Hepatocyte (in vitro differentiated cells): ENCODE data around the gene PCDHB12. TPM values are rescaled to one million over a fixed set of nuclear protein-coding genes. Genes with fewer than 3 reads are reported as not detected.

Experiments used
- DNase-seq: peaks from one replicate; pipeline ENCODE4 v3.0.0-alpha.2; 2016; ENCODE audit warnings: low spot score
- H2AFZ ChIP-seq: fragments of 200-600 bp; sonication (generic); 2 replicates; pipeline ENCODE4 v1.6.0; 2016; ENCODE audit warnings: antibody characterized with exemption, mild to moderate bottlenecking
- H3K27ac ChIP-seq: fragments of 200-600 bp; sonication (generic); 2 replicates; pipeline ENCODE4 v1.5.1; 2016; ENCODE audit warnings: mild to moderate bottlenecking
- H3K27me3 ChIP-seq: fragments of 200-600 bp; sonication (generic); 2 replicates; pipeline ENCODE4 v1.6.1; 2016
- H3K36me3 ChIP-seq: fragments of 200-600 bp; sonication (generic); replicated peaks from 2 replicates; pipeline ENCODE4 v1.5.1; 2016; ENCODE audit warnings: low read depth; ENCODE audit not compliant: insufficient read depth
- H3K4me1 ChIP-seq: fragments of 200-600 bp; sonication (generic); 2 replicates; pipeline ENCODE4 v1.5.1; 2016; ENCODE audit warnings: mild to moderate bottlenecking, moderate library complexity; ENCODE audit not compliant: insufficient read depth
- H3K4me2 ChIP-seq: fragments of 200-600 bp; sonication (generic); 2 replicates; pipeline ENCODE4 v1.6.0; 2016
- H3K4me3 ChIP-seq: fragments of 200-600 bp; sonication (generic); 2 replicates; pipeline ENCODE4 v1.5.1; 2016; ENCODE audit warnings: mild to moderate bottlenecking
- H3K79me2 ChIP-seq: fragments of 200-600 bp; sonication (generic); 2 replicates; pipeline ENCODE4 v1.6.0; 2017; ENCODE audit warnings: mild to moderate bottlenecking
- H3K9me2 ChIP-seq: fragments of 200-600 bp; sonication (generic); replicated peaks from 2 replicates; pipeline ENCODE4 v1.6.0; 2017; ENCODE audit warnings: mild to moderate bottlenecking; ENCODE audit not compliant: insufficient read depth
- H3K9me3 ChIP-seq: fragments of 200-600 bp; sonication (generic); 2 replicates; pipeline ENCODE4 v1.5.1; 2016; ENCODE audit warnings: low read depth, mild to moderate bottlenecking
- H4K20me1 ChIP-seq: fragments of 200-600 bp; sonication (generic); 2 replicates; pipeline ENCODE4 v1.6.0; 2016; ENCODE audit warnings: mild to moderate bottlenecking; ENCODE audit not compliant: insufficient read depth, poor library complexity, severe bottlenecking
- EZH2 ChIP-seq: fragments of 200-600 bp; sonication (generic); IDR thresholded peaks from 2 replicates; pipeline ENCODE4 v1.6.1; 2016; ENCODE audit warnings: antibody characterized with exemption, mild to moderate bottlenecking, borderline replicate concordance
- EZH2phosphoT487 ChIP-seq: fragments of 200-600 bp; sonication (generic); IDR thresholded peaks from one replicate; pipeline ENCODE4 v1.6.1; 2018; ENCODE audit warnings: antibody characterized with exemption, mild to moderate bottlenecking, low read depth, moderate library complexity; ENCODE audit not compliant: unreplicated experiment, severe bottlenecking
- WGBS: methylation state at CpG from one replicate; pipeline ENCODE4 v1.1.6; 2016; ENCODE audit warnings: low lambda C conversion rate; ENCODE audit errors: missing lambda C conversion rate; 5-methylcytosine and 5-hydroxymethylcytosine counted together
- polyA plus RNA-seq: library from polyadenylated mRNA; unstranded; fragments of >200 nt; fragmentation: Nextera tagmentation; extraction: Ambion mirVana; gene quantifications from 2 replicates; pipeline ENCODE4 v1.2.1, GENCODE V29; 2016
- total RNA-seq: library from RNA; depleted of rRNA; stranded (reverse); fragments of >200 nt; gene quantifications from 2 replicates; pipeline ENCODE4 v1.2.3, GENCODE V29; 2014
- TF ChIP-seq, protein P1 (sequence below): fragments of 200-600 bp; sonication (generic); IDR thresholded peaks from 2 replicates; pipeline ENCODE4 v1.5.1; 2016; ENCODE audit warnings: antibody characterized with exemption, mild to moderate bottlenecking; ENCODE audit not compliant: poor library complexity

The PCDHB12 gene
- total and polyA plus RNA-seq, 2 experiments from 2014 or later: 0.86 to 1.1 TPM

DNA sequence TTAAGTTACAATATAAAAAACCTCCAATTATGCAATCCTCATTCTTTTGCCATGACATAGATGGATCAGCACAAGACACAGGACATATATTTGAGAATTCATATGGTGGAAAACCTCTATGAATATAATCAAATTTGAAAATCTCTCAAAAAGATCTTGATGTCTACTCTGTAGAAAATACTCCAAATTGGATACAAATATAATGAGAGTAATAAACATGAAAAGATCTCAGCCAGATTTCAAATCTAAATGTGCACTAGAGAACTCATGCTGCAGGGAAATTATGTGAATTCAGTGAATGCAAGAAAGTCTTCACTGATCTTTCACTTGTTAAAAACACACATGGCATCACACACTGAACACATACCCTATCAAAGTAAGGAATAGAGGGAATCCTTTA lies 50.4 kb downstream of the PCDHB12 start:
- no peak for DNase-seq
- H3K27me3 ChIP-seq: no peaks in the 10 kb centered on the region
- H3K4me1 ChIP-seq: no peaks in the 10 kb centered on the region
- H3K36me3 ChIP-seq: no peaks in the 10 kb centered on the region
- H3K9me3 ChIP-seq: peaks cover 65% of the 10 kb centered on the region
- H2AFZ ChIP-seq: no peak overlapping the region
- H3K9me2 ChIP-seq: no peaks in the 10 kb centered on the region
- TF ChIP-seq, protein P1, sequence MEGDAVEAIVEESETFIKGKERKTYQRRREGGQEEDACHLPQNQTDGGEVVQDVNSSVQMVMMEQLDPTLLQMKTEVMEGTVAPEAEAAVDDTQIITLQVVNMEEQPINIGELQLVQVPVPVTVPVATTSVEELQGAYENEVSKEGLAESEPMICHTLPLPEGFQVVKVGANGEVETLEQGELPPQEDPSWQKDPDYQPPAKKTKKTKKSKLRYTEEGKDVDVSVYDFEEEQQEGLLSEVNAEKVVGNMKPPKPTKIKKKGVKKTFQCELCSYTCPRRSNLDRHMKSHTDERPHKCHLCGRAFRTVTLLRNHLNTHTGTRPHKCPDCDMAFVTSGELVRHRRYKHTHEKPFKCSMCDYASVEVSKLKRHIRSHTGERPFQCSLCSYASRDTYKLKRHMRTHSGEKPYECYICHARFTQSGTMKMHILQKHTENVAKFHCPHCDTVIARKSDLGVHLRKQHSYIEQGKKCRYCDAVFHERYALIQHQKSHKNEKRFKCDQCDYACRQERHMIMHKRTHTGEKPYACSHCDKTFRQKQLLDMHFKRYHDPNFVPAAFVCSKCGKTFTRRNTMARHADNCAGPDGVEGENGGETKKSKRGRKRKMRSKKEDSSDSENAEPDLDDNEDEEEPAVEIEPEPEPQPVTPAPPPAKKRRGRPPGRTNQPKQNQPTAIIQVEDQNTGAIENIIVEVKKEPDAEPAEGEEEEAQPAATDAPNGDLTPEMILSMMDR: no peak
- TF ChIP-seq EZH2: no peak
- no peak for TF ChIP-seq EZH2phosphoT487
- H3K4me3 ChIP-seq: no peak overlapping the region
- H3K79me2 ChIP-seq: no peaks in the 10 kb centered on the region
- no peaks in the 10 kb centered on the region for H4K20me1 ChIP-seq
- no peak overlapping the region for H3K27ac ChIP-seq
- H3K4me2 ChIP-seq: no peak overlapping the region

DNA sequence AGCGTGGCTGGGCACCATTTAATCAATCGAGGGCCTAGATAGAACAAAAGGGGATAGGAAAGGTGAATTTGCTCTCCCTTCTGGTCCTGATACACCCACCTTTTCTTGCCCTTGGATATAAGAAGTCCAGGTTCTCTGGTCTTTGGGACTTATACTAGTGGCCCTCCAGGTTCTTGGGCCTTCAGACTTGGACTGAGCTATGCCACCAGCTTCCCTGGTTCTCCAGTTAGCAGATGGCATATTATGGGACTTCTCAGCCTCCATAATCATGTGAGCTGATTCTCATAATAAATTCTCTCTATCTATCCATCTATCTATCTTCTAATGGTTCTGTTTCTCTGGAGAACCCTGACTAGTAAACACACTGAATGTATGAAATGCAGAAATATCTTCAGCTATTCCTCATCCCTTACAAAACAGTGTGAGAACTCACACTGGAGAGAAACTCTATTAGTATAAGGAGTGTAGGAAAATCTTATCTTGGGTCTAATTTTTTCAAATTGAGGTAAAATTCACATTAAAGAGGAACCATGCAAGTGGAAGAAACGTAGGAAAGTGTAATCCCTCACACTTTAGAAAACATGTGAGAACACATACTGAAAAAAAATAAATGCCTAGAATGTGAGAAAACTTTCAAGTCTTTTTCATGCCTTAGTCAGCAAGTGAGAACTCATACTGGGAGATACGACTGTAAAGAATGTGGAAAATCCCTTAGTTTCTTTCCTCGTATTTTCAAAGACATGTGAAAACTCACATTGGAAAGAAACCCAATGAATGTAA lies 52.1 kb downstream of the PCDHB12 start:
- Histone ChIP-seq H3K9me2 (no peaks in the 10 kb centered on the region), H4K20me1 (no peaks in the 10 kb centered on the region), H3K27me3 (no peaks in the 10 kb centered on the region), H2AFZ (no peak overlapping the region), H3K4me2 (no peak overlapping the region), H3K9me3 (peaks cover 69% of the 10 kb centered on the region), H3K36me3 (no peaks in the 10 kb centered on the region), H3K4me1 (no peaks in the 10 kb centered on the region), H3K4me3 (no peak overlapping the region), H3K27ac (no peak overlapping the region), H3K79me2 (no peaks in the 10 kb centered on the region)
- no peak for TF ChIP-seq EZH2
- TF ChIP-seq EZH2phosphoT487: no peak
- TF ChIP-seq, protein P1: no peak
- 72% methylated on average over 5 of the region's 5 CpGs for WGBS
- DNase-seq: no peak

- H3K27me3 ChIP-seq: no peaks in the 10 kb centered on the region
- H3K36me3 ChIP-seq: no peaks in the 10 kb centered on the region
- H3K79me2 ChIP-seq: no peaks in the 10 kb centered on the region
- TF ChIP-seq EZH2phosphoT487: no peak
- TF ChIP-seq, protein P1: no peak
- TF ChIP-seq EZH2: no peak
- H2AFZ ChIP-seq: no peak overlapping the region
- no peaks in the 10 kb centered on the region for H4K20me1 ChIP-seq
- H3K4me3 ChIP-seq: no peak overlapping the region
- no peak overlapping the region for H3K27ac ChIP-seq
- H3K4me2 ChIP-seq: no peak overlapping the region
- H3K9me2 ChIP-seq: no peaks in the 10 kb centered on the region
- peaks cover 72% of the 10 kb centered on the region for H3K9me3 ChIP-seq
- H3K4me1 ChIP-seq: no peaks in the 10 kb centered on the region
- DNase-seq: no peak
- WGBS: 94% methylated on average over 1 of the region's 1 CpG
Observed at GRCh38 chr5:141261238-141261546, 52.7 kb downstream of the PCDHB12 start.

Other genes with a start within 250 kb of the PCDHB12 start
Only the 30 nearest of the 37 such genes appear.
- gene PCDHB1, start 157.3 kb upstream of the PCDHB12 start, total RNA-seq: 0.16 and 0.17 TPM in 2 replicates
- gene PCDHB1, start 157.3 kb upstream of the PCDHB12 start, polyA plus RNA-seq: not detected in 2 replicates
- 23.0 and 27.7 TPM in 2 replicates for gene PCDHB2, start 114.1 kb upstream of the PCDHB12 start, total RNA-seq
- 27.3 and 29.4 TPM in 2 replicates for gene PCDHB2, start 114.1 kb upstream of the PCDHB12 start, polyA plus RNA-seq
- 3.8 and 4.1 TPM in 2 replicates for gene PCDHB3, start 108.2 kb upstream of the PCDHB12 start, total RNA-seq
- gene PCDHB3, start 108.2 kb upstream of the PCDHB12 start, polyA plus RNA-seq: 0.76 and 1.5 TPM in 2 replicates
- 1.9 and 2.5 TPM in 2 replicates for gene PCDHB4, start 86.9 kb upstream of the PCDHB12 start, total RNA-seq
- 0.29 and 0.94 TPM in 2 replicates for gene PCDHB4, start 86.9 kb upstream of the PCDHB12 start, polyA plus RNA-seq
- 7.0 TPM in 2 replicates for gene PCDHB5, start 73.5 kb upstream of the PCDHB12 start, total RNA-seq
- 6.2 and 6.4 TPM in 2 replicates for gene PCDHB5, start 73.5 kb upstream of the PCDHB12 start, polyA plus RNA-seq
- 0.56 and 1.1 TPM in 2 replicates for gene PCDHB6, start 58.7 kb upstream of the PCDHB12 start, total RNA-seq
- not detected in 2 replicates for gene PCDHB6, start 58.7 kb upstream of the PCDHB12 start, polyA plus RNA-seq
- gene PCDHB7, start 36.1 kb upstream of the PCDHB12 start, total RNA-seq: 0.48 and 0.53 TPM in 2 replicates
- 0.51 and 0.56 TPM in 2 replicates for gene PCDHB7, start 36.1 kb upstream of the PCDHB12 start, polyA plus RNA-seq
- 0.24 and 0.63 TPM in 2 replicates for gene PCDHB8, start 30.9 kb upstream of the PCDHB12 start, total RNA-seq
- gene PCDHB8, start 30.9 kb upstream of the PCDHB12 start, polyA plus RNA-seq: 0.17 and 0.75 TPM in 2 replicates
- 2.2 and 3.4 TPM in 2 replicates for gene PCDHB16, start 26.3 kb upstream of the PCDHB12 start, total RNA-seq
- gene PCDHB16, start 26.3 kb upstream of the PCDHB12 start, polyA plus RNA-seq: 3.3 and 4.0 TPM in 2 replicates
- 1.2 and 2.3 TPM in 2 replicates for gene PCDHB9, start 21.6 kb upstream of the PCDHB12 start, total RNA-seq
- 0.33 and 1.0 TPM in 2 replicates for gene PCDHB9, start 21.6 kb upstream of the PCDHB12 start, polyA plus RNA-seq
- gene PCDHB10, start 16.4 kb upstream of the PCDHB12 start, total RNA-seq: 2.4 and 3.1 TPM in 2 replicates
- 2.7 and 2.8 TPM in 2 replicates for gene PCDHB10, start 16.4 kb upstream of the PCDHB12 start, polyA plus RNA-seq
- gene PCDHB11, start 9.1 kb upstream of the PCDHB12 start, total RNA-seq: 0.92 and 2.1 TPM in 2 replicates
- 1.2 and 1.8 TPM in 2 replicates for gene PCDHB11, start 9.1 kb upstream of the PCDHB12 start, polyA plus RNA-seq
- gene PCDHB13, start 5.2 kb downstream of the PCDHB12 start, total RNA-seq: 1.9 and 2.0 TPM in 2 replicates
- 0.50 and 1.1 TPM in 2 replicates for gene PCDHB13, start 5.2 kb downstream of the PCDHB12 start, polyA plus RNA-seq
- 3.9 and 4.3 TPM in 2 replicates for gene PCDHB14, start 14.6 kb downstream of the PCDHB12 start, total RNA-seq
- 2.2 and 3.0 TPM in 2 replicates for gene PCDHB14, start 14.6 kb downstream of the PCDHB12 start, polyA plus RNA-seq
- gene PCDHB15, start 36.7 kb downstream of the PCDHB12 start, total RNA-seq: 1.8 and 3.3 TPM in 2 replicates
- gene PCDHB15, start 36.7 kb downstream of the PCDHB12 start, polyA plus RNA-seq: 2.0 and 2.6 TPM in 2 replicates
- 0.50 and 1.7 TPM in 2 replicates for gene SLC25A2, start 95.3 kb downstream of the PCDHB12 start, total RNA-seq
- gene SLC25A2, start 95.3 kb downstream of the PCDHB12 start, polyA plus RNA-seq: not detected in 2 replicates
- 85.2 and 96.9 TPM in 2 replicates for gene TAF7, start 112.1 kb downstream of the PCDHB12 start, total RNA-seq
- 103 and 107 TPM in 2 replicates for gene TAF7, start 112.1 kb downstream of the PCDHB12 start, polyA plus RNA-seq
- 0.24 and 0.33 TPM in 2 replicates for gene PCDHGA1, start 121.8 kb downstream of the PCDHB12 start, total RNA-seq
- gene PCDHGA1, start 121.8 kb downstream of the PCDHB12 start, polyA plus RNA-seq: not detected in 2 replicates
- gene PCDHGA2, start 130.0 kb downstream of the PCDHB12 start, total RNA-seq: 0.08 TPM in 1 of 2 replicates, not detected in the other
- 0.10 TPM in 1 of 2 replicates, not detected in the other for gene PCDHGA2, start 130.0 kb downstream of the PCDHB12 start, polyA plus RNA-seq
- not detected in 2 replicates for gene PCDHGA3, start 135.1 kb downstream of the PCDHB12 start, total RNA-seq
- gene PCDHGA3, start 135.1 kb downstream of the PCDHB12 start, polyA plus RNA-seq: 0.45 TPM in 1 of 2 replicates, not detected in the other
- gene PCDHGB1, start 141.4 kb downstream of the PCDHB12 start, total RNA-seq: 0.24 and 0.53 TPM in 2 replicates
- gene PCDHGB1, start 141.4 kb downstream of the PCDHB12 start, polyA plus RNA-seq: 0.57 TPM in 1 of 2 replicates, not detected in the other
- 0.17 and 0.28 TPM in 2 replicates for gene PCDHGA4, start 146.3 kb downstream of the PCDHB12 start, total RNA-seq
- gene PCDHGA4, start 146.3 kb downstream of the PCDHB12 start, polyA plus RNA-seq: 0.24 TPM in 1 of 2 replicates, not detected in the other
- gene PCDHGB2, start 151.3 kb downstream of the PCDHB12 start, total RNA-seq: 0.20 and 0.33 TPM in 2 replicates
- not detected in 2 replicates for gene PCDHGB2, start 151.3 kb downstream of the PCDHB12 start, polyA plus RNA-seq
- gene PCDHGA5, start 155.4 kb downstream of the PCDHB12 start, total RNA-seq: 0.03 and 0.20 TPM in 2 replicates
- not detected in 2 replicates for gene PCDHGA5, start 155.4 kb downstream of the PCDHB12 start, polyA plus RNA-seq
- not detected in 2 replicates for gene PCDHGB3, start 161.5 kb downstream of the PCDHB12 start, total RNA-seq
- not detected in 2 replicates for gene PCDHGB3, start 161.5 kb downstream of the PCDHB12 start, polyA plus RNA-seq
- gene PCDHGA6, start 165.2 kb downstream of the PCDHB12 start, total RNA-seq: 0.12 TPM in 1 of 2 replicates, not detected in the other
- gene PCDHGA6, start 165.2 kb downstream of the PCDHB12 start, polyA plus RNA-seq: 0.11 TPM in 1 of 2 replicates, not detected in the other
- gene PCDHGA7, start 174.0 kb downstream of the PCDHB12 start, total RNA-seq: 0.04 and 0.10 TPM in 2 replicates
- gene PCDHGA7, start 174.0 kb downstream of the PCDHB12 start, polyA plus RNA-seq: not detected in 2 replicates
- gene PCDHGB4, start 179.0 kb downstream of the PCDHB12 start, total RNA-seq: 20.0 and 20.9 TPM in 2 replicates
- 14.2 and 17.9 TPM in 2 replicates for gene PCDHGB4, start 179.0 kb downstream of the PCDHB12 start, polyA plus RNA-seq
- 1.00 and 1.5 TPM in 2 replicates for gene PCDHGA8, start 183.9 kb downstream of the PCDHB12 start, total RNA-seq
- gene PCDHGA8, start 183.9 kb downstream of the PCDHB12 start, polyA plus RNA-seq: 0.28 and 0.53 TPM in 2 replicates
- gene PCDHGB5, start 189.2 kb downstream of the PCDHB12 start, total RNA-seq: 0.17 and 2.0 TPM in 2 replicates
- gene PCDHGB5, start 189.2 kb downstream of the PCDHB12 start, polyA plus RNA-seq: 0.09 and 0.30 TPM in 2 replicates